Erythroblast (primary cell): Measurements from ENCODE around the gene MRPL50.

Source experiments
- GATA1 ChIP-seq: IDR thresholded peaks from 2 replicates; pipeline ENCODE4 v1.6.1; 2011; ENCODE audit warnings: low read depth, mild to moderate bottlenecking, control low read depth, low read length, moderate library complexity
- POLR2A ChIP-seq: IDR thresholded peaks from 2 replicates; pipeline ENCODE4 v1.6.1; 2011; ENCODE audit warnings: mild to moderate bottlenecking, low read length

- no peak for TF ChIP-seq POLR2A
- no peak for TF ChIP-seq GATA1
These were observed 56.5 kb downstream of the MRPL50 start for GRCh38 chr9:101341958-101342357.
